GM18861 (cell line): Measurements from ENCODE around the gene PTPRN2.

Source experiments
- ATAC-seq: cut with Tn5 transposase; IDR thresholded peaks from one replicate; pipeline ENCODE4 v1.9.1; 2021; ENCODE audit not compliant: unreplicated experiment

Gene PTPRN2

GRCh38 chr7:158246960-158247673, 340.5 kb downstream of the PTPRN2 start:
- ATAC-seq: no peak

GRCh38 chr7:158246272-158246959, 341.2 kb downstream of the PTPRN2 start:
- no peak for ATAC-seq

GRCh38 chr7:158245724-158246041, 341.9 kb downstream of the PTPRN2 start:
- no peak for ATAC-seq

GRCh38 chr7:158244873-158245723, 342.5 kb downstream of the PTPRN2 start:
- ATAC-seq: no peak

GRCh38 chr7:158244430-158244829, 343.2 kb downstream of the PTPRN2 start:
- ATAC-seq: no peak

GRCh38 chr7:158241919-158242318, 345.7 kb downstream of the PTPRN2 start:
- ATAC-seq: no peak

- ATAC-seq: no peak
Measured at GRCh38 chr7:158240801-158241200, 346.8 kb downstream of the PTPRN2 start.

GRCh38 chr7:158239290-158239981, 348.2 kb downstream of the PTPRN2 start:
- no peak for ATAC-seq

- no peak for ATAC-seq
Measured at GRCh38 chr7:158238616-158239289, 348.9 kb downstream of the PTPRN2 start.

GRCh38 chr7:158237672-158238335, 349.8 kb downstream of the PTPRN2 start:
- no peak for ATAC-seq

- ATAC-seq: no peak
Measured at GRCh38 chr7:158236400-158236799, 351.2 kb downstream of the PTPRN2 start.

GRCh38 chr7:158235862-158236261, 351.8 kb downstream of the PTPRN2 start:
- no peak for ATAC-seq

GRCh38 chr7:158229945-158230344, 357.7 kb downstream of the PTPRN2 start:
- no peak for ATAC-seq

GRCh38 chr7:158228986-158229385, 358.6 kb downstream of the PTPRN2 start:
- ATAC-seq: no peak

- no peak for ATAC-seq
Measured at GRCh38 chr7:158228131-158228530, 359.5 kb downstream of the PTPRN2 start.

GRCh38 chr7:158227258-158227984, 360.2 kb downstream of the PTPRN2 start:
- ATAC-seq: no peak

GRCh38 chr7:158216198-158216597, 371.4 kb downstream of the PTPRN2 start:
- ATAC-seq: no peak

- ATAC-seq: no peak
Measured at GRCh38 chr7:158209435-158209834, 378.2 kb downstream of the PTPRN2 start.

- no peak for ATAC-seq
Measured at GRCh38 chr7:158206341-158206740, 381.3 kb downstream of the PTPRN2 start.
